HG02870 (cell line): ENCODE results near the gene ASB10.
A peak's percentile ranks its signal among the peaks of the same experiment; 100 is the strongest.

Experiments used
- ATAC-seq: cut with Tn5 transposase; IDR thresholded peaks from one replicate; pipeline ENCODE4 v1.9.1; 2021; ENCODE audit warnings: mild to moderate bottlenecking, moderate library complexity; ENCODE audit not compliant: unreplicated experiment

The ASB10 gene

GRCh38 chr7:151188252-151188542 lies 1.1 kb upstream of the ASB10 start:
- no peak for ATAC-seq

GRCh38 chr7:151187409-151188251 lies 580 bp upstream of the ASB10 start:
- no peak for ATAC-seq

GRCh38 chr7:151185762-151186639 lies 1.0 kb downstream of the ASB10 start:
- no peak for ATAC-seq

- ATAC-seq: no peak
These were observed 6.0 kb downstream of the ASB10 start for GRCh38 chr7:151181011-151181431.

GRCh38 chr7:151179946-151180345 lies 7.1 kb downstream of the ASB10 start:
- no peak for ATAC-seq

GRCh38 chr7:151179287-151179860 lies 7.7 kb downstream of the ASB10 start:
- ATAC-seq: no peak

GRCh38 chr7:151178831-151179230 lies 8.2 kb downstream of the ASB10 start:
- ATAC-seq: no peak

GRCh38 chr7:151178236-151178635 lies 8.8 kb downstream of the ASB10 start:
- no peak for ATAC-seq

- no peak for ATAC-seq
These were observed 9.7 kb downstream of the ASB10 start for GRCh38 chr7:151177310-151177709.

GRCh38 chr7:151176401-151176800 lies 10.6 kb downstream of the ASB10 start:
- ATAC-seq: no peak

GRCh38 chr7:151175793-151176311 lies 11.2 kb downstream of the ASB10 start:
- ATAC-seq: no peak

- ATAC-seq: no peak
These were observed 11.8 kb downstream of the ASB10 start for GRCh38 chr7:151175047-151175792.

- no peak for ATAC-seq
These were observed 12.6 kb downstream of the ASB10 start for GRCh38 chr7:151174246-151175046.

- no peak for ATAC-seq
These were observed 13.4 kb downstream of the ASB10 start for GRCh38 chr7:151173386-151174245.

- ATAC-seq: peak; percentile 71
These were observed 14.5 kb downstream of the ASB10 start for GRCh38 chr7:151172273-151173141.

- ATAC-seq: no peak
These were observed 18.3 kb downstream of the ASB10 start for GRCh38 chr7:151168787-151169162.

- no peak for ATAC-seq
These were observed 18.9 kb downstream of the ASB10 start for GRCh38 chr7:151168003-151168786.
